Measurements from ENCODE around the gene P2RX2. TPM values are rescaled to one million over a fixed set of nuclear protein-coding genes. Genes with fewer than 3 reads are reported as not detected.

Gene P2RX2
- total and polyA plus RNA-seq, 4 donors = not detected

GRCh38 chr12:132642846-132643835, 24.6 kb downstream of the P2RX2 start:
- H3K4me1 ChIP-seq (ENCODE audit: control insufficient read depth in 4 of 4, insufficient read depth in 4 of 4, low read length in 3 of 4) = no peaks in the 10 kb centered on the region
- H3K36me3 ChIP-seq (ENCODE audit: control insufficient read depth in 4 of 4, insufficient read depth in 3 of 4, low read depth in 1 of 4, low read length in 3 of 4) = peaks cover 7 to 66% (median 32%) of the 10 kb centered on the region in 4 donors
- H3K27me3 ChIP-seq (ENCODE audit: control insufficient read depth in 4 of 4, insufficient read depth in 4 of 4, low read length in 3 of 4) = no peaks in the 10 kb centered on the region
- H3K9ac ChIP-seq (ENCODE audit: low read depth in 1 of 2, low read length in 2 of 2) = no peak overlapping the region
- H3K4me3 ChIP-seq (ENCODE audit: low read depth in 1 of 3, low read length in 3 of 3) = no peak overlapping the region
- no peaks in the 10 kb centered on the region for H3K9me3 ChIP-seq (ENCODE audit: control insufficient read depth in 4 of 4, low read length in 3 of 4)
- TF ChIP-seq NR2F2 (IDR thresholded peaks at IDR 0.05) (no peak), GABPA (IDR thresholded peaks at IDR 0.05 in 1 of 2, conservative IDR thresholded peaks at IDR 0.05 in 1 of 2) (no peak)
- no peak for DNase-seq (ENCODE audit: low spot score)
- 97% methylated on average over 30 of the region's 30 CpGs for WGBS
- no peak overlapping the region for H3K27ac ChIP-seq (ENCODE audit: low read depth in 1 of 2, low read length in 2 of 2)

DNA sequence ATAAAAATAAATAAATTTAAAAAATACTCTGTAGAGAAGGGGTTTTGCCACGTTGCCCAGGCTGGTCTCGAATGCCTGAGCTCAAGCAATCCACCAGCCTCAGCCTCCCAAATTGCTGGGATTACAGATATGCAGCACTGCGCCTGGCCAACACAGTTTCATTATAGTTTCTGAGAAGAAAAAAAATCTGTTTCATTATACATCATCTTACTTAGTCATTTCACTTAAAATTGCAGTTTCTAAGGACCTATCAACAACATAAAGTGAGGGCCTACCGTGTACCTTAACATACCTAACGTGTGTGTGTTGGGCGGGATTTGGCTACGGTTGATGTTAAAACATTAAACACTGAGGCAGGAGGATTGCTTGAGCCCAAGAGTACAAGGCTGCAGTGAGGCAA, 28.3 kb downstream of the P2RX2 start:
- no peak for DNase-seq (ENCODE audit: low spot score)
- Histone ChIP-seq H3K36me3 (ENCODE audit: control insufficient read depth in 4 of 4, insufficient read depth in 3 of 4, low read depth in 1 of 4, low read length in 3 of 4) (peaks cover 16 to 68% (median 39%) of the 10 kb centered on the region in 4 donors), H3K4me3 (ENCODE audit: low read depth in 1 of 3, low read length in 3 of 3) (no peak overlapping the region), H3K4me1 (ENCODE audit: control insufficient read depth in 4 of 4, insufficient read depth in 4 of 4, low read length in 3 of 4) (no peaks in the 10 kb centered on the region), H3K9me3 (ENCODE audit: control insufficient read depth in 4 of 4, low read length in 3 of 4) (no peaks in the 10 kb centered on the region), H3K27me3 (ENCODE audit: control insufficient read depth in 4 of 4, insufficient read depth in 4 of 4, low read length in 3 of 4) (no peaks in the 10 kb centered on the region), H3K27ac (ENCODE audit: low read depth in 1 of 2, low read length in 2 of 2) (no peak overlapping the region), H3K9ac (ENCODE audit: low read depth in 1 of 2, low read length in 2 of 2) (no peak overlapping the region)
- TF ChIP-seq GABPA (IDR thresholded peaks at IDR 0.05 in 1 of 2, conservative IDR thresholded peaks at IDR 0.05 in 1 of 2) (no peak), HNF4A (conservative IDR thresholded peaks at IDR 0.05) (no peak), RXRA (IDR thresholded peaks at IDR 0.05) (no peak), TAF1 (conservative IDR thresholded peaks at IDR 0.05) (no peak), ZBTB33 (IDR thresholded peaks at IDR 0.05) (no peak), FOXA2 (IDR thresholded peaks at IDR 0.05) (no peak), REST (IDR thresholded peaks at IDR 0.05) (no peak), FOXA1 (IDR thresholded peaks at IDR 0.05) (no peak), SP1 (IDR thresholded peaks at IDR 0.05) (no peak), JUND (IDR thresholded peaks at IDR 0.05) (no peak), HNF4G (IDR thresholded peaks at IDR 0.05) (no peak), RAD21 (IDR thresholded peaks at IDR 0.05) (no peak), YY1 (IDR thresholded peaks at IDR 0.05) (no peak), NR2F2 (IDR thresholded peaks at IDR 0.05) (no peak), EGR1 (IDR thresholded peaks at IDR 0.05; ENCODE audit: low read depth in 2 of 2) (no peak)
- TF ChIP-seq, protein P1, sequence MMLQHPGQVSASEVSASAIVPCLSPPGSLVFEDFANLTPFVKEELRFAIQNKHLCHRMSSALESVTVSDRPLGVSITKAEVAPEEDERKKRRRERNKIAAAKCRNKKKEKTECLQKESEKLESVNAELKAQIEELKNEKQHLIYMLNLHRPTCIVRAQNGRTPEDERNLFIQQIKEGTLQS (IDR thresholded peaks at IDR 0.05) = no peak
- TF ChIP-seq, protein P2, sequence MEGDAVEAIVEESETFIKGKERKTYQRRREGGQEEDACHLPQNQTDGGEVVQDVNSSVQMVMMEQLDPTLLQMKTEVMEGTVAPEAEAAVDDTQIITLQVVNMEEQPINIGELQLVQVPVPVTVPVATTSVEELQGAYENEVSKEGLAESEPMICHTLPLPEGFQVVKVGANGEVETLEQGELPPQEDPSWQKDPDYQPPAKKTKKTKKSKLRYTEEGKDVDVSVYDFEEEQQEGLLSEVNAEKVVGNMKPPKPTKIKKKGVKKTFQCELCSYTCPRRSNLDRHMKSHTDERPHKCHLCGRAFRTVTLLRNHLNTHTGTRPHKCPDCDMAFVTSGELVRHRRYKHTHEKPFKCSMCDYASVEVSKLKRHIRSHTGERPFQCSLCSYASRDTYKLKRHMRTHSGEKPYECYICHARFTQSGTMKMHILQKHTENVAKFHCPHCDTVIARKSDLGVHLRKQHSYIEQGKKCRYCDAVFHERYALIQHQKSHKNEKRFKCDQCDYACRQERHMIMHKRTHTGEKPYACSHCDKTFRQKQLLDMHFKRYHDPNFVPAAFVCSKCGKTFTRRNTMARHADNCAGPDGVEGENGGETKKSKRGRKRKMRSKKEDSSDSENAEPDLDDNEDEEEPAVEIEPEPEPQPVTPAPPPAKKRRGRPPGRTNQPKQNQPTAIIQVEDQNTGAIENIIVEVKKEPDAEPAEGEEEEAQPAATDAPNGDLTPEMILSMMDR (IDR thresholded peaks at IDR 0.05; ENCODE audit: low read depth, low read length, missing input control) = no peak
- TF ChIP-seq, protein P3, sequence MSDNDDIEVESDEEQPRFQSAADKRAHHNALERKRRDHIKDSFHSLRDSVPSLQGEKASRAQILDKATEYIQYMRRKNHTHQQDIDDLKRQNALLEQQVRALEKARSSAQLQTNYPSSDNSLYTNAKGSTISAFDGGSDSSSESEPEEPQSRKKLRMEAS (IDR thresholded peaks at IDR 0.05) = no peak
- WGBS = 94% methylated on average over 7 of the region's 7 CpGs

All from liver (tissue), 9 donors.